OCI-LY7 (cell line): ENCODE results near the gene STAB1. TPM values are rescaled to one million over a fixed set of nuclear protein-coding genes. Genes with fewer than 3 reads are reported as not detected.

ENCODE experiments used
- BruUV-seq: library from RNA; stranded (reverse); fragments of 400-500 nt; replicated peaks from 2 replicates; lab custom pipeline; 2021; lab: Mats Ljungman, UMichigan
- CTCF ChIA-PET: fragments of 300-600 bp; sonication (Branson Sonifier 250); formaldehyde crosslinking; loops from one replicate; lab custom pipeline; 2022; ENCODE audit warnings: antibody characterized with exemption; ENCODE audit not compliant: unreplicated experiment; lab: Charles Lee
- POLR2A ChIA-PET: fragments of 300-600 bp; sonication (Branson Sonifier 250); formaldehyde crosslinking; loops from one replicate; lab custom pipeline; 2022; ENCODE audit warnings: antibody characterized with exemption; lab: Charles Lee
- DNase-seq: peaks from one replicate; pipeline ENCODE4 v3.0.0-alpha.2; 2015; ENCODE audit warnings: low spot score
- H2AFZ ChIP-seq: fragments of 200-600 bp; sonication (generic), shearing (Covaris generic); 2 replicates; pipeline ENCODE4 v1.6.1; 2014; ENCODE audit warnings: mild to moderate bottlenecking, antibody characterized with exemption, low read length, moderate library complexity
- H3K27ac ChIP-seq: fragments of 200-600 bp; sonication (generic); 2 replicates; pipeline ENCODE4 v1.5.1; 2014; ENCODE audit warnings: mixed run types, low read depth, mild to moderate bottlenecking, moderate library complexity, low read length, inconsistent platforms; ENCODE audit not compliant: poor library complexity, severe bottlenecking
- H3K36me3 ChIP-seq: fragments of 200-600 bp; sonication (generic); 2 replicates; pipeline ENCODE4 v1.6.1; 2014; ENCODE audit warnings: mild to moderate bottlenecking, antibody characterized with exemption, low read length, moderate library complexity, mixed read lengths; ENCODE audit not compliant: insufficient read depth
- H3K4me1 ChIP-seq: fragments of 200-600 bp; sonication (generic); 2 replicates; pipeline ENCODE4 v1.5.1; 2014; ENCODE audit warnings: mild to moderate bottlenecking, low read length; ENCODE audit not compliant: insufficient read depth, poor library complexity, severe bottlenecking
- H3K4me2 ChIP-seq: fragments of 200-600 bp; sonication (generic); 2 replicates; pipeline ENCODE4 v1.6.1; 2014; ENCODE audit warnings: mild to moderate bottlenecking, low read length
- H3K4me3 ChIP-seq: fragments of 200-600 bp; sonication (generic); 2 replicates; pipeline ENCODE4 v1.5.1; 2014; ENCODE audit warnings: mild to moderate bottlenecking, low read depth, low read length; ENCODE audit not compliant: poor library complexity, severe bottlenecking
- H3K79me2 ChIP-seq: fragments of 200-600 bp; sonication (generic); 2 replicates; pipeline ENCODE4 v1.6.1; 2016; ENCODE audit warnings: low read depth, mild to moderate bottlenecking, low read length, moderate library complexity, mixed read lengths; ENCODE audit not compliant: insufficient read depth
- H3K9me2 ChIP-seq: fragments of 200-600 bp; sonication (generic); 2 replicates; pipeline ENCODE4 v1.6.1; 2016; ENCODE audit warnings: mild to moderate bottlenecking, low read length, mixed read lengths; ENCODE audit not compliant: insufficient read depth
- H3K9me3 ChIP-seq: fragments of 200-600 bp; sonication (generic); 2 replicates; pipeline ENCODE4 v1.6.1; 2014; ENCODE audit warnings: mild to moderate bottlenecking, mixed run types, low read length, mixed read lengths
- H4K20me1 ChIP-seq: fragments of 200-600 bp; sonication (generic); 2 replicates; pipeline ENCODE4 v1.6.1; 2014; ENCODE audit warnings: mild to moderate bottlenecking, antibody characterized with exemption, low read length, moderate library complexity, mixed read lengths; ENCODE audit not compliant: insufficient read depth
- CTCF ChIP-seq: fragments of 200-600 bp; sonication (generic); conservative IDR thresholded peaks from 2 replicates; pipeline ENCODE4 v1.5.1; 2014; ENCODE audit warnings: mild to moderate bottlenecking, antibody characterized with exemption, low read length, moderate library complexity, mixed read lengths
- EZH2phosphoT487 ChIP-seq: fragments of 200-600 bp; sonication (generic); IDR thresholded peaks from 2 replicates; pipeline ENCODE4 v1.6.1; 2018; ENCODE audit warnings: low read depth, borderline replicate concordance, mild to moderate bottlenecking, mixed run types, antibody characterized with exemption, low read length, moderate library complexity, mixed read lengths
- intact Hi-C: fragments of 100-400 bp; cut with micrococcal nuclease; formaldehyde crosslinking; loops from one replicate; pipeline ENCODE4 v1.10.0; 2022; ENCODE audit not compliant: unreplicated experiment
- total RNA-seq, 2 experiments: library from RNA; depleted of rRNA in 1 of 2; stranded (reverse); fragments of >200 nt in 1 of 2; shearing (Covaris generic) in 1 of 2; gene quantifications; 2 replicates each; pipeline ENCODE4 v1.2.3, GENCODE V29; 2014 to 2022

The STAB1 gene
- total RNA-seq, 2 experiments from 2014 or later, result not detected

GRCh38 chr3:52521881-52522650 lies 26.9 kb downstream of the STAB1 start:
- H3K9me3 ChIP-seq, result no peaks in the 10 kb centered on the region
- intact Hi-C loops, result no loop called here
- H3K4me3 ChIP-seq, result no peak overlapping the region
- H2AFZ ChIP-seq, result no peak overlapping the region
- H3K79me2 ChIP-seq, result no peaks in the 10 kb centered on the region
- H3K36me3 ChIP-seq, result peaks cover 21% of the 10 kb centered on the region; the same call in 1 of the 2 replicates
- ChIA-PET POLR2A (no interaction called here), CTCF (no interaction called here)
- H3K9me2 ChIP-seq, result no peaks in the 10 kb centered on the region
- no peak for DNase-seq
- H3K4me2 ChIP-seq, result no peak overlapping the region
- BruUV-seq, result no TSS peak
- H3K27ac ChIP-seq, result no peak overlapping the region
- no peaks in the 10 kb centered on the region for H4K20me1 ChIP-seq
- TF ChIP-seq EZH2phosphoT487 (no peak), CTCF (no peak)
- H3K4me1 ChIP-seq, result no peaks in the 10 kb centered on the region

GRCh38 chr3:52522651-52523251 lies 27.6 kb downstream of the STAB1 start:
- no TSS peak for BruUV-seq
- intact Hi-C loops, result no loop called here
- Histone ChIP-seq H3K4me3 (no peak overlapping the region), H3K36me3 (peaks cover 28% of the 10 kb centered on the region), H3K4me2 (no peak overlapping the region), H3K9me2 (no peaks in the 10 kb centered on the region), H3K9me3 (no peaks in the 10 kb centered on the region), H4K20me1 (no peaks in the 10 kb centered on the region), H2AFZ (no peak overlapping the region), H3K27ac (no peak overlapping the region), H3K79me2 (no peaks in the 10 kb centered on the region), H3K4me1 (no peaks in the 10 kb centered on the region)
- CTCF ChIA-PET, result no interaction called here
- POLR2A ChIA-PET, result no interaction called here
- DNase-seq, result no peak
- TF ChIP-seq CTCF (no peak), EZH2phosphoT487 (no peak)
